Effector memory CD4-positive, alpha-beta T cell (primary cell): ENCODE results near the gene BACH1.
"Not testable (repeated sequence)": the region's sequence is repeated elsewhere in the genome, so short reads cannot be mapped to it uniquely, and the experiment has no call there.

Experiments used
- DNase-seq, 3 donors: peaks; one replicate each; pipeline ENCODE4 v3.0.0-alpha.2; 2020
- H3K27ac ChIP-seq: 2 replicates; pipeline ENCODE4 v1.7.0; 2013; ENCODE audit warnings: mild to moderate bottlenecking, low read length, moderate library complexity; ENCODE audit not compliant: insufficient read depth, poor library complexity, severe bottlenecking
- H3K27me3 ChIP-seq: replicated peaks from 2 replicates; pipeline ENCODE4 v1.7.0; 2013; ENCODE audit warnings: mild to moderate bottlenecking, low read length; ENCODE audit not compliant: insufficient read depth, control insufficient read depth, poor library complexity, severe bottlenecking
- H3K36me3 ChIP-seq: 2 replicates; pipeline ENCODE4 v1.7.0; 2013; ENCODE audit warnings: mild to moderate bottlenecking, low read length, moderate library complexity; ENCODE audit not compliant: control insufficient read depth, insufficient read depth
- H3K4me1 ChIP-seq: 2 replicates; pipeline ENCODE4 v1.7.0; 2013; ENCODE audit warnings: low read length, mild to moderate bottlenecking; ENCODE audit not compliant: control insufficient read depth, insufficient read depth, poor library complexity, severe bottlenecking
- H3K4me3 ChIP-seq: 2 replicates; pipeline ENCODE4 v1.7.0; 2013; ENCODE audit warnings: low read length, low read depth, mild to moderate bottlenecking; ENCODE audit not compliant: insufficient read depth, poor library complexity, severe bottlenecking
- H3K9me3 ChIP-seq: 2 replicates; pipeline ENCODE4 v1.7.0; 2013; ENCODE audit warnings: mild to moderate bottlenecking, low read length, moderate library complexity; ENCODE audit not compliant: control insufficient read depth
- total RNA-seq, 3 donors: gene quantifications; one replicate each; lab custom pipeline; 2026; lab: John Stamatoyannopoulos, UW

BACH1 gene
- total RNA-seq = 99.1 to 113 (median 113) reads per million in 3 donors

DNA sequence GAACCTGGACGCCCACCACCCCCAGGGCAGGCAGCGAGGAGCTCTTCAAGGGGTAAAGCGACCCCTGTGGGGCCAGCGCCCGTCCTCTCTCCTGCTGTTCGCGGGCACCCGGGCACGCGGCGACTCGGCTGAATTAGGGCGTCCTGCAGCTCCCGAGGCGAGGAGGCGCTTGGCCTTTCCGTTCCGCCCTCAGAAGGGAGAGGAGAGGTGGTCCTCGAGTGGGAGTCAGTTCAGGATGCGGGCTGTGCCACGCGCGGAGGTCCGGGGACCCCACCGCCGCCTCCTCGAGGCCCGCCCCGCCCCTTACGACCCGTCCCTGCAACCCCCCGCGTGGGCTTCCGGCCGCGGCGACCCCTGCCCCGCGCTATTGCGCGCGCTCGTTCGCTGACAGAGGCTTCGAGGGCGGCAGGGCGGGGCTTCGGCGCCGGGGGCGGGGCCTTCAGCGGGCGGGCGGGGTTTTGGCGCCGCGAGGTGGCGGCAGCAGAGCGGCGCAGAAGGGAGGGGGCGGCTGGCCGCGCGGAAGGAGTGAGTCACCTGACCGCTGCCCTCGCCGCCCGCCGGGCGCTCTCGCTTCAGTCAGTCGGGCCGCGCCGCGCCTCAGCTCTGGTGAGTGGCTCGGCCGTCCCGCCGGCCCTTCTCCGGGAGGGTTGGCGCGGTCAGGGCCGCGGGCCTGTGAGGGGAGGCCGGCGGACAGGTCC lies at the start of gene BACH1:
TSS of gene BACH1 (plus strand) at position 575 of the 698 bp plus-strand sequence. CDS start 22,359 bp downstream, outside the sequence.
- Histone ChIP-seq H3K4me1 (peaks cover 19% of the 10 kb centered on the region), H3K4me3 (peak within 1 kb of the TSS; percentile 54), H3K9me3 (no peaks in the 10 kb centered on the region), H3K27ac (peak within 1 kb of the TSS; percentile 75), H3K36me3 (no peaks in the 10 kb centered on the region), H3K27me3 (no peaks in the 10 kb centered on the region)
- peak; percentile 76 to 81 (median 78) for DNase-seq

DNA sequence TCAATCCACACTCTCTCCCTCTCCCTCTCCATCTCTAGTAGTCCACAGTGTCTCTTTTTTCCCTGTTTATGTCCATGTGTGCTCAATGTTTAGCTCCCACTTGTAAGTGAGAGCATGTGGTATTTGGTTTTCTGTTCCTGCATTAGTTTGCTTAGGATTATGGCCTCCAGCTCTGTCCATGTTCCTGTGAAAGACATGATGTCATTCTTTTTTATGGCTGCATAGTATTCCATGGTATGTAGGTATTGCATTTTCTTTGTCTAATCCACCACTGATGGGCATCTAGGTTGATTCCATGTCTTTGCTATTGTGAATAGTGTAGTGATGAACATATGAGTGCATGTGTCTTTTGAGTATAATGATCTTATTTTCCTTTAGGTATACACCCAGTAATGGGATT lies 49.4 kb upstream of the BACH1 start:
- not testable (repeated sequence) for H3K27me3 ChIP-seq, DNase-seq, H3K4me3 ChIP-seq, H3K4me1 ChIP-seq, H3K36me3 ChIP-seq, H3K9me3 ChIP-seq, H3K27ac ChIP-seq

DNA sequence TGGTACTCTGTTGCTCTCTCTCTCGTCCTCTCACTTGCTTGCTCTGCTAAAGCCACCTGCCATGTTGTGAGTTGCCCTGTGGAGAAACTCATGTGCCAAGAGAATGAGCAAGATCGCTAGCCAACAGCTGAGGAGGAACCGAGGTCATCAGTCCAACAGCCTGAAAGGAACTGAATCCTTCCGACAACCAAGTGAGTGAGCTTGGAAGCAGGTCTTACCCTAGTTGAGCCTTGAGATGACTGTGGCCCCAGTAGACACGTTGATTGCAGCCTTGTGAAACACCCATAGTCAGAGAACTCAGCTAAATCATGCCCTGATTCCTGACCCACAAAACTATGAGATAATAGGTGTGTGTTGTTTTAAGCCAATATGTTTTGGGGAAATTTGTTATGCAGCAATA lies 48.1 kb upstream of the BACH1 start:
- DNase-seq = no peak
- no peak overlapping the region for H3K27ac ChIP-seq
- no peak overlapping the region for H3K4me3 ChIP-seq
- no peaks in the 10 kb centered on the region for H3K36me3 ChIP-seq
- H3K27me3 ChIP-seq = no peaks in the 10 kb centered on the region
- H3K9me3 ChIP-seq = no peaks in the 10 kb centered on the region
- H3K4me1 ChIP-seq = no peaks in the 10 kb centered on the region

DNA sequence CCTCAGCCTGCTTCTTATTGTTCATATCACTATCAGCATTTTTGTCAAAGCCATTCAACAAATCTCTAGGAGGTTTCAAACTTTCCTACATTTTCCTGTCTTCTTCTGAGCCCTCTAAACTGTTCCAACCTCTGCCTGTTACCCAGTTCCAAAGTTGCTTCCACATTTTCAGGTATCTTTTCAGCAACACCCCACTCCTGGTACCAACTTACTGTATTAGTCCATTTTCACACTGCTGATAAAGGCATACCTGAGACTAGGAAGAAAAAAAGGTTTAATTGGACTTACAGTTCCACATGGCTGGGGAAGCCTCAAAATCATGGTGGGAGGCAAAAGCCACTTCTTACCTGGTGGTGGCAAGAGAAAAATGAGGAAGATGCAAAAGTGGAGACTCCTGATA lies 44.9 kb upstream of the BACH1 start:
- H3K9me3 ChIP-seq, H3K27ac ChIP-seq, H3K36me3 ChIP-seq, H3K27me3 ChIP-seq, DNase-seq, H3K4me1 ChIP-seq, H3K4me3 ChIP-seq: not testable (repeated sequence)

DNA sequence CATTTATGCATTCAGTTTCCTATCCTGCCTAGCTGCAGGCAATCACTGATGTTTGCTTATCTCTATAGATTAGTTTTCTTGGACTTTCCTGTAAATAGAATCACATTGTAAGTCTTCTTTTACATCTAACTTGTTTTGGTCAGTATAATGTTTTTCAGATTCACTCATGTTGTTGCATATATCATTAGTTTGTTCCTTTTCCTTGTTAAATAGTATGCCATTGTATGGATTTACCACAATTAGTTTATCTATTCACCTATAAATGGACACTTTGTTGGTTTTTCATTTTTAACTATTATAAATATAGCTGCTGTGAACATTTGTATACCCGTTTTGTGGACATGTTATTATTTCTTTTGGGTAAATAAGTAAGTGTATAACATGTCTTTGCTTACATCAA lies 44.2 kb upstream of the BACH1 start:
- Histone ChIP-seq H3K4me3 (no peak overlapping the region), H3K9me3 (no peaks in the 10 kb centered on the region), H3K36me3 (no peaks in the 10 kb centered on the region), H3K27ac (no peak overlapping the region), H3K4me1 (no peaks in the 10 kb centered on the region), H3K27me3 (no peaks in the 10 kb centered on the region)
- no peak for DNase-seq

DNA sequence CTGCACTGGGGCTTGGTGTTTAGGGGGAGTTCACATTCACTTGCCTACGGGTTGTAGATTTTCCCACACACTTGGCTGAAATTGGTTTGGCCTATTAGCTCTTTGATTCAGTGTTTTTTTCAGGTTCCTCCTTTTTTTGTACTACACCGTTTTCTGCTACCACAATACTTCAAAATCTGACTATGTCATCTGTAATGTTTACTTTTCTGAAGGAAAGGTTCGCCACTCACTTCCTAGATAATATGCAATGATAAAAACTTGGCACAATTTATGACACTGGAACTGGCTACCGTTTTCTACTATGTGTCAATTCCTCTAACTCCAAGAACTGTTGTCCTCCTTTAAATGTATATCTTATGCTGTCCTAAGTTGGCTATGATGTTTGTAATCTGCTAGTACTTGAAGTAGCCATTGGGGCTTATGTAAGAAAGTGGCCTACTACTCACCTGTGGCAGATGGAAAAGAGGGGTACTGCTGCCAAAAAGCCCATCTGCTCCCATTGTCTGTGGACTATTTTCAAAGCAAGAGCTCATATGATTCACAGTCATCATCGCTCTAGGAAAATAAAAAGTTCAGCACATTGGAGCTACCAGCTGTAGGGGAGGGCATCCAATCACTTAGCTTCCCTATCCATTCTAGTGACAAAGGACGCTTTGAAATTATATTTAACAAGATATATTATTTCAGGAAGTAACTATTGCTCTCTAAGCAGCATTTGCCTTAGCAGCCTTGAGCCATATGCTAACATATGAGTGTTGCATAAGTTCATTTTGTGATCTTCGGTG lies 42.4 kb upstream of the BACH1 start:
- H3K4me1 ChIP-seq = no peaks in the 10 kb centered on the region
- no peak for DNase-seq
- no peak overlapping the region for H3K27ac ChIP-seq
- H3K4me3 ChIP-seq = no peak overlapping the region
- no peaks in the 10 kb centered on the region for H3K36me3 ChIP-seq
- H3K27me3 ChIP-seq = no peaks in the 10 kb centered on the region
- H3K9me3 ChIP-seq = no peaks in the 10 kb centered on the region

DNA sequence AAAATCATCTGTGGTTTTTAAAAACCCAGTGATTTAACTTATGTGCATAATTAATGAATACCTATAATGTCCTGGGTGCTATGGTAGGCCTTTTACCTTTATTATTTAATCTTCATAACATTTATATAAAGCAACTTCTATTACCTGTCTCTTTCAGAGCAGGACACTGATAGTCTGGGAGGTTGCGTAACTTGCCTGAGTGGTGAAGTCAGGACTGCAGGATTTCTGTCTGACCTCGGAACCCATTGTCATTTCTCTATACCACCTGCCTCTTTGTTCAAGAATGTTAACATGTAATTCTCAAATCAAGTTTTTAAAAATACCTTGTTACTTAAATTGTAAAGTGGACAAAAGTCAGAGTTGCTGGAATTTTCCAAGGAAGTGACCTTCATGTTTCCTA lies 41.0 kb upstream of the BACH1 start:
- Histone ChIP-seq H3K36me3 (no peaks in the 10 kb centered on the region), H3K4me1 (no peaks in the 10 kb centered on the region), H3K9me3 (no peaks in the 10 kb centered on the region), H3K4me3 (no peak overlapping the region), H3K27ac (no peak overlapping the region), H3K27me3 (no peaks in the 10 kb centered on the region)
- no peak for DNase-seq

DNA sequence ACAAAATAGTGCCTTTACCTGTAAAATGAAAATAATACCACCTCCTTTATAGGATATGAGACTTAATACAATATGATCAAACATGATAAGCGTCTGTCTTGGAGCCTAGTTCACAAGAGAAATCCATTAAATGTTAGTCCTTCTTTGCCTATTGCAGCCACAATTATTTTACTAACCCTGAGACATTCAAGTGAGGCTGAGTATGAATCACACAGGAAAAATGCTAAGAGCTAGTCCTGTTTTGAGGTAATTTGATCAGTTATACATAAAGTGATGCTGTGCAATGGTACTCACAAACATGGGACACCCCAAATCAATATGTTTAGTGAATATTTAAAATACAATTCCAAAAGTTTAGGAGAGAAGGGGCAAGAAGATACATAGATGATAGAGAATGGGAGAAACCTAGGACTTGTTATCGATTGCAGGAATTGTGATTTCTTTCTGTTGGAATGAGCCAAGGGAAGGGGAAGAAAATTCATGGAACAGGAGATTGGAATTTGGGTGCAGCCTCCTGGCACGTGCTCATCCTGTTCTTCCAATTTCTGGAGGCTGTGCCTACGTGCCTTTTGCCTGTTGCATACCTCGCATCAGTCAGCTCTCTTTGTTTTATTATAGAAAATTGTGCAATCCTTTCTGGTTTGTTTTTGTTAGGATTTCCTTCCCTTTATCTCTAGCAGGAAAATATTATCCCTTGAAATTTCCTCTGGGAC lies 39.9 kb upstream of the BACH1 start:
- H3K4me3 ChIP-seq = no peak overlapping the region

DNA sequence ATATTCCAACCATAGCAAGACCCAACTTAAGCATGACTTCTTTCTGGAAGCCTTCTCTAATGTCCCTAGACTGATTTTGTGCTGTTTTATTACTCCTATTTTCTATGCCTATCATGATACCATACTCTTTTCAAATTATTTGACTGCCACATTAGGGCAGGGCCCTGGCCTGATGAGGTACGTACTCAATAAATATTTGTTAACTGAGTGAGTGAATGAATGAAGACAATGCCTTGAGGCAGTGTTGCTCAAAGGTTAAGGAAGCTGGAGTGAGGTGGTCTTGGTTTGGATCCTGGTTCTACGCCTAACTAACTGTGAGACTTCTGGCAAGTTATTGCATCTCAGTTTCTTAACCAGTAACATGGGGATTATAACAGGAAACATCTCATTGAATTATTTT lies 38.3 kb upstream of the BACH1 start:
- DNase-seq = no peak
- Histone ChIP-seq H3K36me3 (no peaks in the 10 kb centered on the region), H3K27ac (no peak overlapping the region), H3K4me3 (no peak overlapping the region), H3K27me3 (no peaks in the 10 kb centered on the region), H3K4me1 (no peaks in the 10 kb centered on the region), H3K9me3 (no peaks in the 10 kb centered on the region)

More for the DNA sequence above, 39.9 kb upstream of the BACH1 start:
- Histone ChIP-seq H3K27me3 (no peaks in the 10 kb centered on the region), H3K36me3 (no peaks in the 10 kb centered on the region), H3K9me3 (no peaks in the 10 kb centered on the region), H3K27ac (no peak overlapping the region), H3K4me1 (no peaks in the 10 kb centered on the region)
- no peak for DNase-seq
